Mucosa of rectum (tissue), 2 donors: ENCODE data around the gene SPDYE4.
A peak's percentile ranks its signal among the peaks of the same experiment; 100 is the strongest.

ENCODE experiments used
- H3K27ac ChIP-seq, 2 donors: one replicate each; pipeline ENCODE4 v1.7.0; 2013; ENCODE audit warnings: inconsistent platforms in 2 of 2, low read depth in 2 of 2, low read length in 2 of 2
- H3K27me3 ChIP-seq, 2 donors: one replicate each; pipeline ENCODE4 v1.7.0; 2013; ENCODE audit warnings: low read length in 2 of 2; ENCODE audit not compliant: control insufficient read depth in 2 of 2, insufficient read depth in 2 of 2
- H3K36me3 ChIP-seq, 2 donors: one replicate each; pipeline ENCODE4 v1.7.0; 2013; ENCODE audit warnings: low read length in 2 of 2; ENCODE audit not compliant: control insufficient read depth in 2 of 2, insufficient read depth in 2 of 2
- H3K4me1 ChIP-seq, 2 donors: one replicate each; pipeline ENCODE4 v1.7.0; 2013; ENCODE audit warnings: low read length in 2 of 2, mild to moderate bottlenecking in 1 of 2; ENCODE audit not compliant: control insufficient read depth in 2 of 2, insufficient read depth in 2 of 2
- H3K4me3 ChIP-seq, 2 donors: one replicate each; pipeline ENCODE4 v1.7.0; 2013; ENCODE audit warnings: low read length in 2 of 2
- H3K9ac ChIP-seq, 2 donors: one replicate each; pipeline ENCODE4 v1.7.0; 2013; ENCODE audit warnings: low read length in 2 of 2, low read depth in 1 of 2, mild to moderate bottlenecking in 1 of 2
- H3K9me3 ChIP-seq, 2 donors: one replicate each; pipeline ENCODE4 v1.7.0; 2013; ENCODE audit warnings: low read length in 2 of 2; ENCODE audit not compliant: control insufficient read depth in 2 of 2
- donor health status: healthy.
- donor health status: Normal muscosa, but diverticular disease.

SPDYE4 gene

GRCh38 chr17:8798176-8798845 lies 40.0 kb upstream of the SPDYE4 start:
- Histone ChIP-seq H3K4me3 (peak overlapping the region; percentile 55 to 74), H3K27me3 (no peaks in the 10 kb centered on the region), H3K4me1 (no peaks in the 10 kb centered on the region), H3K27ac (no peak overlapping the region), H3K9me3 (no peaks in the 10 kb centered on the region), H3K36me3 (no peaks in the 10 kb centered on the region), H3K9ac (peak overlapping the region; percentile 44 to 84)

- Histone ChIP-seq H3K9me3 (no peaks in the 10 kb centered on the region), H3K27ac (no peak overlapping the region), H3K27me3 (no peaks in the 10 kb centered on the region), H3K4me3 (no peak overlapping the region), H3K36me3 (no peaks in the 10 kb centered on the region), H3K4me1 (no peaks in the 10 kb centered on the region), H3K9ac (no peak overlapping the region)
Measured at GRCh38 chr17:8797621-8798175, 39.4 kb upstream of the SPDYE4 start.

GRCh38 chr17:8794636-8795035 lies 36.3 kb upstream of the SPDYE4 start:
- Histone ChIP-seq H3K9me3 (peaks cover 0 to 6% of the 10 kb centered on the region in 2 donors), H3K9ac (no peak overlapping the region), H3K27me3 (no peaks in the 10 kb centered on the region), H3K4me3 (no peak overlapping the region), H3K27ac (no peak overlapping the region), H3K36me3 (no peaks in the 10 kb centered on the region), H3K4me1 (peaks cover under 1 to 4% of the 10 kb centered on the region in 2 donors)

- Histone ChIP-seq H3K4me3 (no peak overlapping the region), H3K9ac (no peak overlapping the region), H3K4me1 (peaks cover 5 to 11% of the 10 kb centered on the region in 2 donors), H3K27ac (no peak overlapping the region), H3K27me3 (no peaks in the 10 kb centered on the region), H3K9me3 (peaks cover 0 to 6% of the 10 kb centered on the region in 2 donors), H3K36me3 (no peaks in the 10 kb centered on the region)
Measured at GRCh38 chr17:8793649-8794048, 35.3 kb upstream of the SPDYE4 start.

- peaks cover 5 to 11% of the 10 kb centered on the region in 2 donors for H3K4me1 ChIP-seq
- H3K9ac ChIP-seq: no peak overlapping the region
- H3K27ac ChIP-seq: no peak overlapping the region
- H3K36me3 ChIP-seq: no peaks in the 10 kb centered on the region
- H3K27me3 ChIP-seq: no peaks in the 10 kb centered on the region
- peaks cover 0 to 6% of the 10 kb centered on the region in 2 donors for H3K9me3 ChIP-seq
- no peak overlapping the region for H3K4me3 ChIP-seq
Measured at GRCh38 chr17:8792646-8793045, 34.3 kb upstream of the SPDYE4 start.

- Histone ChIP-seq H3K36me3 (no peaks in the 10 kb centered on the region), H3K9me3 (peaks cover 0 to 6% of the 10 kb centered on the region in 2 donors), H3K4me3 (no peak overlapping the region), H3K27me3 (no peaks in the 10 kb centered on the region), H3K4me1 (peaks cover 5 to 11% of the 10 kb centered on the region in 2 donors), H3K27ac (no peak overlapping the region), H3K9ac (no peak overlapping the region)
Measured at GRCh38 chr17:8791910-8792270, 33.5 kb upstream of the SPDYE4 start.

DNA sequence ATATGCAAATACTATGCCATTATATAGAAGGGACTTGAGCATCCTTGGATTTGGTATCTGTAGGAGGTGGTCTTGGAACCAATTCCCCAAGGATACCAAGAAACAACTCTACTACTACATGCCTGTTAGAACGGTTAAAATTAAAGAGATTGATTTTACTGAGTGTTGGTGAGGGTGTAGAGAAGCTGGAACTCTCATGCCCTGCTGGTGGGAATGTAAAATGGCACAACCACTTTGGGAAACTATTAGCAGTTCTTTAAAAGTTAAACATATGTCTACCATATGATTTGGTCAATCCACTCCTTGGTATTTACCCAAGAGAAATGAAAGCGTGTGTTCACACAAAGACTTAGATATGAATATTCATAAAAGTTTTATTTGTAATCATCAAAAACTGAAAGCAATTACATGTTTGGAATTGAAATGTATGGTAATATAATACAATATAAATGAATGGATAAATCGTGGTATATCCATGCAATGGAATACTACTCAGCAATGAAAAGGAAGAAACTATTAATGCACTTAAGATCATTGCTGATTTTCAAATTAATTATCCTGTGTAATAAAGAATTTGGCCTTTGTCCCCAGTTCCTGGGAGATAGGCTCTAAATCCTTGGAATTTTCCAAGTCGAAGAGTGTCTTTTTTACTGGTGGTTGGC lies 33.0 kb upstream of the SPDYE4 start:
- Histone ChIP-seq H3K4me1 (peaks cover 5 to 11% of the 10 kb centered on the region in 2 donors), H3K27me3 (no peaks in the 10 kb centered on the region), H3K4me3 (no peak overlapping the region)

DNA sequence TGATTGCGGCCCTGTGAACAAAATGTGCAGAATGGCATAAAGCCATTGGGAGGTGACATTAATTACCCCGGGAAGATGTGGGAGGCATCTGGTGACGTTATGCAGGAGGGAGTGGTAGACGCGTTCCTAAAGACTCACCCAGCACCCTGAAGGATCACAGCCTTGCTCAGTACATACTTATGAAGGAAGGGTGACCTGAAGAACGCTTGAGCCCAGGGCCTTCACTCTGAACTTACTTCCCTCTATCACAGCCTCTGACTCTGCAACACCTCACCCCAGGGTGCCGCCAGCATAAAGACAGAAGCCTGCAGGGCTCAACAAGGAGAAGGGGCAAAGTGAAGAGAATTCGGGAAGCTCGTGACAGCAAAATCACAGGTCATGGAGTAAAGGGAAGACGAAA lies 31.4 kb upstream of the SPDYE4 start:
- Histone ChIP-seq H3K27ac (no peak overlapping the region), H3K4me3 (no peak overlapping the region), H3K27me3 (no peaks in the 10 kb centered on the region), H3K9me3 (peaks cover 0 to 6% of the 10 kb centered on the region in 2 donors), H3K9ac (no peak overlapping the region), H3K36me3 (no peaks in the 10 kb centered on the region), H3K4me1 (peaks cover 5 to 11% of the 10 kb centered on the region in 2 donors)

More for the DNA sequence above, 33.0 kb upstream of the SPDYE4 start:
- no peaks in the 10 kb centered on the region for H3K36me3 ChIP-seq
- no peak overlapping the region for H3K9ac ChIP-seq
- no peak overlapping the region for H3K27ac ChIP-seq
- H3K9me3 ChIP-seq: peaks cover 0 to 6% of the 10 kb centered on the region in 2 donors

DNA sequence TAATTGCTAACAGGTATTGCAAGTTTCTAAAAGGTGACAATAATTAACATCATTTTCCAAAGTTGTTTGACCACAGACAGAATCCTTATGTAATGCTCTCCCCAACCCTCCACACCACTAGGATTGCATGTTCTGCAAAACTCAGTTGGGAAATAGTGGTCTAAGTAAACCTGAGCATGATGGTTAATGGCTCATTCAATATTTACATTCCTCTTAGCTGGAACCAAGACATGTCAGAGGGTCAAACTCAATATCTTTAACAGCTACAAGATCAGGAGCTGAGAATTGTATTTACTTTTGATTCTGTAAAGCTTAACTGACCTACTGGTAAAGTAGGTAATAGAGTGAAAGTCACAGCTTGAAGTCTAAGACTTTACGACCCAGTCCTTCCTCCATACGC lies 30.7 kb upstream of the SPDYE4 start:
- H3K27me3 ChIP-seq: no peaks in the 10 kb centered on the region
- no peaks in the 10 kb centered on the region for H3K36me3 ChIP-seq
- peaks cover 0 to 6% of the 10 kb centered on the region in 2 donors for H3K9me3 ChIP-seq
- no peak overlapping the region for H3K4me3 ChIP-seq
- H3K27ac ChIP-seq: no peak overlapping the region
- H3K9ac ChIP-seq: no peak overlapping the region
- peaks cover 5 to 11% of the 10 kb centered on the region in 2 donors for H3K4me1 ChIP-seq
